PC-9 (cell line): ENCODE data around the gene ACTR1A. TPM values are rescaled to one million over a fixed set of nuclear protein-coding genes. Genes with fewer than 3 reads are reported as not detected.

ENCODE experiments used
- BruUV-seq: library from RNA; stranded (reverse); fragments of 400-500 nt; replicated peaks from 2 replicates; lab custom pipeline; 2021; lab: Mats Ljungman, UMichigan
- CTCF ChIA-PET: fragments of 300-600 bp; sonication (Branson Sonifier 250); formaldehyde crosslinking; loops from one replicate; lab custom pipeline; 2022; ENCODE audit warnings: antibody characterized with exemption; lab: Charles Lee
- POLR2A ChIA-PET: fragments of 300-600 bp; sonication (Branson Sonifier 250); formaldehyde crosslinking; loops from one replicate; lab custom pipeline; 2022; ENCODE audit warnings: antibody characterized with exemption; ENCODE audit not compliant: unreplicated experiment; lab: Charles Lee
- DNase-seq, 2 experiments: peaks; one replicate each; pipeline versions ENCODE4 v3.0.0 to v3.0.0-alpha.2; 2015 to 2022; ENCODE audit warnings: mixed read lengths in 1 of 2
- H2AFZ ChIP-seq: fragments of 200-600 bp; sonication (generic); 2 replicates; pipeline ENCODE4 v1.8.1; 2017; ENCODE audit warnings: antibody characterized with exemption
- H3F3A ChIP-seq: fragments of 200-600 bp; sonication (generic); 2 replicates; pipeline ENCODE4 v1.8.1; 2017; ENCODE audit warnings: antibody characterized with exemption, mild to moderate bottlenecking, low read depth; ENCODE audit not compliant: insufficient read depth
- H3K27ac ChIP-seq: fragments of 200-600 bp; sonication (generic); 2 replicates; pipeline ENCODE4 v1.6.1; 2016; ENCODE audit warnings: mixed run types
- H3K27me3 ChIP-seq: fragments of 200-600 bp; sonication (generic); 2 replicates; pipeline ENCODE4 v1.6.1; 2016; ENCODE audit warnings: low read depth, mixed run types; ENCODE audit not compliant: insufficient read depth
- H3K36me3 ChIP-seq: fragments of 200-600 bp; sonication (generic); 2 replicates; pipeline ENCODE4 v1.6.1; 2016; ENCODE audit warnings: low read depth, mixed run types
- H3K4me1 ChIP-seq: fragments of 200-600 bp; sonication (generic); replicated peaks from 2 replicates; pipeline ENCODE4 v1.6.1; 2016; ENCODE audit warnings: mixed run types; ENCODE audit not compliant: insufficient read depth
- H3K4me2 ChIP-seq: fragments of 200-600 bp; sonication (generic); 2 replicates; pipeline ENCODE4 v1.6.1; 2017; ENCODE audit warnings: mixed run types
- H3K4me3 ChIP-seq: fragments of 200-600 bp; sonication (generic); 2 replicates; pipeline ENCODE4 v1.6.1; 2016; ENCODE audit warnings: mixed run types
- H3K79me2 ChIP-seq: fragments of 200-600 bp; sonication (generic); 2 replicates; pipeline ENCODE4 v1.6.1; 2017; ENCODE audit warnings: low read depth, mixed run types
- H3K9me2 ChIP-seq: fragments of 200-600 bp; sonication (generic); 2 replicates; pipeline ENCODE4 v1.8.1; 2017; ENCODE audit warnings: mild to moderate bottlenecking; ENCODE audit not compliant: insufficient read depth
- H3K9me3 ChIP-seq: fragments of 200-600 bp; sonication (generic); 2 replicates; pipeline ENCODE4 v1.8.1; 2016; ENCODE audit warnings: low read depth; ENCODE audit not compliant: insufficient read depth
- H4K20me1 ChIP-seq: fragments of 200-600 bp; sonication (generic); 2 replicates; pipeline ENCODE4 v1.8.1; 2017; ENCODE audit not compliant: insufficient read depth
- CTCF ChIP-seq: fragments of 200-600 bp; sonication (generic); conservative IDR thresholded peaks from 2 replicates; pipeline ENCODE4 v1.6.1; 2017; ENCODE audit warnings: mixed run types, antibody characterized with exemption, mild to moderate bottlenecking, moderate library complexity
- EZH2 ChIP-seq: fragments of 200-600 bp; sonication (generic); IDR thresholded peaks from 2 replicates; pipeline ENCODE4 v1.8.0; 2017; ENCODE audit warnings: antibody characterized with exemption, low read depth
- intact Hi-C: fragments of 100-400 bp; cut with micrococcal nuclease; formaldehyde crosslinking; loops from one replicate; pipeline ENCODE4 v1.10.0; 2022; ENCODE audit not compliant: unreplicated experiment
- total RNA-seq: library from RNA; stranded (reverse); gene quantifications from 2 replicates; pipeline ENCODE4 v1.2.3, GENCODE V29; 2021

ACTR1A gene
- total RNA-seq, 1 experiment from 2014 or later: 29.4 TPM

- TF ChIP-seq CTCF (no peak), EZH2 (no peak)
- no peak overlapping the region for H3K27ac ChIP-seq
- no peak overlapping the region for H3K4me2 ChIP-seq
- H3K4me3 ChIP-seq: no peak overlapping the region
- no peaks in the 10 kb centered on the region for H3K9me2 ChIP-seq
- no peaks in the 10 kb centered on the region for H3K27me3 ChIP-seq
- H3K79me2 ChIP-seq: no peaks in the 10 kb centered on the region
- H3K9me3 ChIP-seq: no peaks in the 10 kb centered on the region
- POLR2A ChIA-PET: no interaction called here
- no peak overlapping the region for H2AFZ ChIP-seq
- CTCF ChIA-PET: no interaction called here
- intact Hi-C loops: no loop called here
- no peak for DNase-seq
- BruUV-seq: no TSS peak
- no peaks in the 10 kb centered on the region for H3F3A ChIP-seq
- H4K20me1 ChIP-seq: no peaks in the 10 kb centered on the region
- H3K36me3 ChIP-seq: no peaks in the 10 kb centered on the region
- no peaks in the 10 kb centered on the region for H3K4me1 ChIP-seq
Observed at GRCh38 chr10:102467318-102467717, 35.2 kb downstream of the ACTR1A start.

- H3K4me1 ChIP-seq: no peaks in the 10 kb centered on the region
- H3K27me3 ChIP-seq: no peaks in the 10 kb centered on the region
- BruUV-seq: no TSS peak
- no peaks in the 10 kb centered on the region for H3F3A ChIP-seq
- no peaks in the 10 kb centered on the region for H3K79me2 ChIP-seq
- H3K9me3 ChIP-seq: no peaks in the 10 kb centered on the region
- TF ChIP-seq CTCF (no peak), EZH2 (no peak)
- no peaks in the 10 kb centered on the region for H4K20me1 ChIP-seq
- H3K4me2 ChIP-seq: no peak overlapping the region
- H3K27ac ChIP-seq: no peak overlapping the region
- DNase-seq: no peak
- H2AFZ ChIP-seq: no peak overlapping the region
- H3K36me3 ChIP-seq: no peaks in the 10 kb centered on the region
- POLR2A ChIA-PET: no interaction called here
- CTCF ChIA-PET: no interaction called here
- H3K9me2 ChIP-seq: no peaks in the 10 kb centered on the region
- intact Hi-C loops: no loop called here
- no peak overlapping the region for H3K4me3 ChIP-seq
Observed at GRCh38 chr10:102465466-102465865, 37.0 kb downstream of the ACTR1A start.

GRCh38 chr10:102463983-102464382 lies 38.5 kb downstream of the ACTR1A start:
- Histone ChIP-seq H3K4me1 (no peaks in the 10 kb centered on the region), H3K4me3 (no peak overlapping the region), H2AFZ (no peak overlapping the region), H3K79me2 (no peaks in the 10 kb centered on the region), H3K36me3 (no peaks in the 10 kb centered on the region), H3K9me2 (no peaks in the 10 kb centered on the region), H3F3A (no peaks in the 10 kb centered on the region), H4K20me1 (no peaks in the 10 kb centered on the region), H3K9me3 (no peaks in the 10 kb centered on the region), H3K27ac (no peak overlapping the region), H3K27me3 (no peaks in the 10 kb centered on the region), H3K4me2 (no peak overlapping the region)
- no peak for DNase-seq
- CTCF ChIA-PET: no interaction called here
- no TSS peak for BruUV-seq
- intact Hi-C loops: loop anchor here (5.0 kb wide), 1 partner anchor 42 kb away; the partner anchor contains the start of gene FBXL15
- TF ChIP-seq EZH2 (no peak), CTCF (no peak)
- POLR2A ChIA-PET: no interaction called here
